ENCODE measurements around the gene NFIA. TPM values are rescaled to one million over a fixed set of nuclear protein-coding genes. Genes with fewer than 3 reads are reported as not detected.
A peak's percentile ranks its signal among the peaks of the same experiment; 100 is the strongest.

NFIA gene
- total and polyA plus RNA-seq, 2 of the 13 experiments (the other 11 are each of a cell fraction or from before 2014, with no cell fraction given), result 14.7 to 28.5 TPM

DNA sequence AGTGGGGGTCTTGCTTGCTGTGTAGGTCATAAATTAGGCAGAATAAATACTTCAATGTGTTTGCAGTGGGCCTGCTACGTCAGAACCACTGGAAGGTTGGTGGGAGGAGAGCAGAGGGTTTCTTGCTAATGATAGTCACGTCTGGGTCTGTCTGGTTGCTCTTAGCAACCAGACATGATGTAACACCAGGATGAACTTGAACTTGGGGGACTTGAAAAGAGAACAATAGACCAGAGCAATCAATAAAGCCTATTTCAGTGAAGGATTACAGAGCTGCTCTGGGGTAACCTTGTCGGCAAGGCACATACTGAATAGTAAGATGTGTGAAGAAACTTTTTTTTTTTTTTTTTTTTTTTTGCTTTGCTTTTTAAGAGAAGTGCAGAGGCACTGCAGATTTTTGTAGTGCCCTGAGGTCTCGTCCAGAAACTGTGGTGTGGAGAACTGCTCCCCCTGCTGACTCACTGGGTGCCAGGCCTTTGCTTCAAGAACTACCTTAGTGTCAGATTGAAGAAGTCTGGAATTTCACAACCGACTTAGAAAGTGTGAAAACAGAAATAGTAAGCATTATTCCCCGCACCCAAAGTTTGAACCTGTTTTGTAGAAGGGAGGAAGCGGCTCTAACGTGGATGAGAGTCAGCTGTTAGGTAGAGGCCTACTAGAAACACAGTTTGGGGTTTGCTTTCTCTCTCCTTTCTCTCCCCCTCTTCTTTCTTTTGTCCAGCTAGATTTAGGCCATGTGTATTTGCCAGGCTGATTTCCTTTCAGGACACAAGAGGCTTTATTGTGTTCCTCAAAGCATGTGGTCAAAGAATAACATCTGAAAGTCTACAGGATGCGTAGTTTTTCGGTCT, 371.0 kb downstream of the NFIA start (continued):
- TF ChIP-seq TBX3 (IDR thresholded peaks at IDR 0.05; ENCODE audit: borderline replicate concordance) (peak; percentile 31; the same call in 1 of the 2 replicates), MIER3 (CRISPR knock-in tag; IDR thresholded peaks at IDR 0.05; ENCODE audit: borderline replicate concordance) (peak; percentile 65; the same call in 1 of the 2 replicates), ZNF841 (CRISPR knock-in tag; IDR thresholded peaks at IDR 0.05; ENCODE audit: borderline replicate concordance) (0 out of 2 replicates have a peak, but pooled peaks have one; percentile 28), TBX2 (CRISPR knock-in tag; IDR thresholded peaks at IDR 0.05; ENCODE audit: borderline replicate concordance) (peak; percentile 44; the same call in 1 of the 2 replicates), ZNF775 (CRISPR knock-in tag; IDR thresholded peaks at IDR 0.05; ENCODE audit: borderline replicate concordance) (no peak), ZNF224 (CRISPR knock-in tag; IDR thresholded peaks at IDR 0.05) (no peak), ZNF331 (CRISPR knock-in tag; IDR thresholded peaks at IDR 0.05) (peak; percentile 60; the same call in 1 of the 2 replicates), MED1 (CRISPR knock-in tag; IDR thresholded peaks at IDR 0.05) (peak; percentile 51; the same call in 1 of the 2 replicates), KDM1A (CRISPR knock-in tag; IDR thresholded peaks at IDR 0.05) (peak; percentile 32; the same call in 1 of the 2 replicates), ZMYM4 (CRISPR knock-in tag; IDR thresholded peaks at IDR 0.05) (peak; percentile 31; the same call in 1 of the 2 replicates), JUN (CRISPR knock-in tag; IDR thresholded peaks at IDR 0.05) (0 out of 2 replicates have a peak, but pooled peaks have one; percentile 32)
- TF ChIP-seq, protein P1, sequence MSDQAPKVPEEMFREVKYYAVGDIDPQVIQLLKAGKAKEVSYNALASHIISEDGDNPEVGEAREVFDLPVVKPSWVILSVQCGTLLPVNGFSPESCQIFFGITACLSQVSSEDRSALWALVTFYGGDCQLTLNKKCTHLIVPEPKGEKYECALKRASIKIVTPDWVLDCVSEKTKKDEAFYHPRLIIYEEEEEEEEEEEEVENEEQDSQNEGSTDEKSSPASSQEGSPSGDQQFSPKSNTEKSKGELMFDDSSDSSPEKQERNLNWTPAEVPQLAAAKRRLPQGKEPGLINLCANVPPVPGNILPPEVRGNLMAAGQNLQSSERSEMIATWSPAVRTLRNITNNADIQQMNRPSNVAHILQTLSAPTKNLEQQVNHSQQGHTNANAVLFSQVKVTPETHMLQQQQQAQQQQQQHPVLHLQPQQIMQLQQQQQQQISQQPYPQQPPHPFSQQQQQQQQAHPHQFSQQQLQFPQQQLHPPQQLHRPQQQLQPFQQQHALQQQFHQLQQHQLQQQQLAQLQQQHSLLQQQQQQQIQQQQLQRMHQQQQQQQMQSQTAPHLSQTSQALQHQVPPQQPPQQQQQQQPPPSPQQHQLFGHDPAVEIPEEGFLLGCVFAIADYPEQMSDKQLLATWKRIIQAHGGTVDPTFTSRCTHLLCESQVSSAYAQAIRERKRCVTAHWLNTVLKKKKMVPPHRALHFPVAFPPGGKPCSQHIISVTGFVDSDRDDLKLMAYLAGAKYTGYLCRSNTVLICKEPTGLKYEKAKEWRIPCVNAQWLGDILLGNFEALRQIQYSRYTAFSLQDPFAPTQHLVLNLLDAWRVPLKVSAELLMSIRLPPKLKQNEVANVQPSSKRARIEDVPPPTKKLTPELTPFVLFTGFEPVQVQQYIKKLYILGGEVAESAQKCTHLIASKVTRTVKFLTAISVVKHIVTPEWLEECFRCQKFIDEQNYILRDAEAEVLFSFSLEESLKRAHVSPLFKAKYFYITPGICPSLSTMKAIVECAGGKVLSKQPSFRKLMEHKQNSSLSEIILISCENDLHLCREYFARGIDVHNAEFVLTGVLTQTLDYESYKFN (CRISPR knock-in tag; conservative IDR thresholded peaks at IDR 0.05), result peak; percentile 34; the same call in 1 of the 2 replicates
- TF ChIP-seq, protein P2, sequence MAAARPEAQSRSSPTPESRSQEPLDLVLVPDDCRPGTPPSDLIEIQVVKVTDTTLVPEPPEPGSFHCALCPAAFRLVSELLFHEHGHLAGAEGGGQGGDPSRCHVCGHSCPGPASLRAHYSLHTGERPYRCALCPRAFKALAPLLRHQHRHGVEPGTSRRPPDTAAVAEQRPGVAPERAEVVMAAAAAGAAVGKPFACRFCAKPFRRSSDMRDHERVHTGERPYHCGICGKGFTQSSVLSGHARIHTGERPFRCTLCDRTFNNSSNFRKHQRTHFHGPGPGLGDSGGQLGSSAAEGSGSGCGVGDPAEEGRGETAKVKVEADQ (CRISPR knock-in tag; IDR thresholded peaks at IDR 0.05; ENCODE audit: borderline replicate concordance), result no peak
- TF ChIP-seq, protein P3, sequence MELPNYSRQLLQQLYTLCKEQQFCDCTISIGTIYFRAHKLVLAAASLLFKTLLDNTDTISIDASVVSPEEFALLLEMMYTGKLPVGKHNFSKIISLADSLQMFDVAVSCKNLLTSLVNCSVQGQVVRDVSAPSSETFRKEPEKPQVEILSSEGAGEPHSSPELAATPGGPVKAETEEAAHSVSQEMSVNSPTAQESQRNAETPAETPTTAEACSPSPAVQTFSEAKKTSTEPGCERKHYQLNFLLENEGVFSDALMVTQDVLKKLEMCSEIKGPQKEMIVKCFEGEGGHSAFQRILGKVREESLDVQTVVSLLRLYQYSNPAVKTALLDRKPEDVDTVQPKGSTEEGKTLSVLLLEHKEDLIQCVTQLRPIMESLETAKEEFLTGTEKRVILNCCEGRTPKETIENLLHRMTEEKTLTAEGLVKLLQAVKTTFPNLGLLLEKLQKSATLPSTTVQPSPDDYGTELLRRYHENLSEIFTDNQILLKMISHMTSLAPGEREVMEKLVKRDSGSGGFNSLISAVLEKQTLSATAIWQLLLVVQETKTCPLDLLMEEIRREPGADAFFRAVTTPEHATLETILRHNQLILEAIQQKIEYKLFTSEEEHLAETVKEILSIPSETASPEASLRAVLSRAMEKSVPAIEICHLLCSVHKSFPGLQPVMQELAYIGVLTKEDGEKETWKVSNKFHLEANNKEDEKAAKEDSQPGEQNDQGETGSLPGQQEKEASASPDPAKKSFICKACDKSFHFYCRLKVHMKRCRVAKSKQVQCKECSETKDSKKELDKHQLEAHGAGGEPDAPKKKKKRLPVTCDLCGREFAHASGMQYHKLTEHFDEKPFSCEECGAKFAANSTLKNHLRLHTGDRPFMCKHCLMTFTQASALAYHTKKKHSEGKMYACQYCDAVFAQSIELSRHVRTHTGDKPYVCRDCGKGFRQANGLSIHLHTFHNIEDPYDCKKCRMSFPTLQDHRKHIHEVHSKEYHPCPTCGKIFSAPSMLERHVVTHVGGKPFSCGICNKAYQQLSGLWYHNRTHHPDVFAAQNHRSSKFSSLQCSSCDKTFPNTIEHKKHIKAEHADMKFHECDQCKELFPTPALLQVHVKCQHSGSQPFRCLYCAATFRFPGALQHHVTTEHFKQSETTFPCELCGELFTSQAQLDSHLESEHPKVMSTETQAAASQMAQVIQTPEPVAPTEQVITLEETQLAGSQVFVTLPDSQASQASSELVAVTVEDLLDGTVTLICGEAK (IDR thresholded peaks at IDR 0.05), result no peak
- TF ChIP-seq, protein P3 (CRISPR knock-in tag; IDR thresholded peaks at IDR 0.05), result no peak
